ENCODE measurements around the gene RBBP8.
A peak's percentile ranks its signal among the peaks of the same experiment; 100 is the strongest.

RBBP8 gene

GRCh38 chr18:22924589-22924988 is 8.5 kb upstream of the RBBP8 start:
- TF ChIP-seq CTCF (IDR thresholded peaks at IDR 0.05; ENCODE audit: low read depth, low read length) = no peak
- DNase-seq = no peak
- no peaks in the 10 kb centered on the region for H3K36me3 ChIP-seq
- H3K4me1 ChIP-seq = no peaks in the 10 kb centered on the region
- H3K27me3 ChIP-seq = no peaks in the 10 kb centered on the region
- no peaks in the 10 kb centered on the region for H3K9me3 ChIP-seq
- H3K4me3 ChIP-seq (ENCODE audit: low read depth, low read length) = no peak overlapping the region

GRCh38 chr18:22926454-22926853 is 6.7 kb upstream of the RBBP8 start:
- TF ChIP-seq CTCF (IDR thresholded peaks at IDR 0.05; ENCODE audit: low read depth, low read length) = no peak
- H3K27me3 ChIP-seq = no peaks in the 10 kb centered on the region
- H3K9me3 ChIP-seq = no peaks in the 10 kb centered on the region
- H3K36me3 ChIP-seq = no peaks in the 10 kb centered on the region
- DNase-seq = no peak
- no peak overlapping the region for H3K4me3 ChIP-seq (ENCODE audit: low read depth, low read length)
- no peaks in the 10 kb centered on the region for H3K4me1 ChIP-seq

- no peaks in the 10 kb centered on the region for H3K4me1 ChIP-seq
- H3K27me3 ChIP-seq = no peaks in the 10 kb centered on the region
- no peaks in the 10 kb centered on the region for H3K36me3 ChIP-seq
- TF ChIP-seq CTCF (IDR thresholded peaks at IDR 0.05; ENCODE audit: low read depth, low read length) = no peak
- H3K9me3 ChIP-seq = no peaks in the 10 kb centered on the region
- DNase-seq = no peak
- no peak overlapping the region for H3K4me3 ChIP-seq (ENCODE audit: low read depth, low read length)
These were observed 4.8 kb upstream of the RBBP8 start for GRCh38 chr18:22928339-22928738.

GRCh38 chr18:22930089-22930713 is 2.9 kb upstream of the RBBP8 start:
- peak; percentile 76 for DNase-seq

GRCh38 chr18:22932885-22933205 is 283 bp upstream of the RBBP8 start:
- Histone ChIP-seq H3K9me3 (no peaks in the 10 kb centered on the region), H3K4me1 (no peaks in the 10 kb centered on the region), H3K36me3 (no peaks in the 10 kb centered on the region), H3K4me3 (ENCODE audit: low read depth, low read length) (peak overlapping the region; percentile 68), H3K27me3 (no peaks in the 10 kb centered on the region)
- DNase-seq = no peak
- TF ChIP-seq CTCF (IDR thresholded peaks at IDR 0.05; ENCODE audit: low read depth, low read length) = no peak

More at GRCh38 chr18:22930089-22930713, 2.9 kb upstream of the RBBP8 start:
- no peaks in the 10 kb centered on the region for H3K4me1 ChIP-seq
- TF ChIP-seq CTCF (IDR thresholded peaks at IDR 0.05; ENCODE audit: low read depth, low read length) = peak; percentile 71
- H3K36me3 ChIP-seq = no peaks in the 10 kb centered on the region
- no peak overlapping the region for H3K4me3 ChIP-seq (ENCODE audit: low read depth, low read length)
- H3K9me3 ChIP-seq = no peaks in the 10 kb centered on the region
- H3K27me3 ChIP-seq = no peaks in the 10 kb centered on the region

GRCh38 chr18:22933966-22934423 is 867 bp downstream of the RBBP8 start:
- Histone ChIP-seq H3K4me1 (no peaks in the 10 kb centered on the region), H3K4me3 (ENCODE audit: low read depth, low read length) (peak overlapping the region; percentile 68), H3K9me3 (no peaks in the 10 kb centered on the region), H3K36me3 (no peaks in the 10 kb centered on the region), H3K27me3 (no peaks in the 10 kb centered on the region)
- DNase-seq = no peak
- no peak for TF ChIP-seq CTCF (IDR thresholded peaks at IDR 0.05; ENCODE audit: low read depth, low read length)

All from BE2C (cell line).